Caco-2 (cell line): ENCODE results near the gene MPHOSPH8. TPM values are rescaled to one million over a fixed set of nuclear protein-coding genes. Genes with fewer than 3 reads are reported as not detected.

Experiments
- BruUV-seq: library from RNA; stranded (reverse); fragments of 400-500 nt; replicated peaks from 2 replicates; lab custom pipeline; 2021; lab: Mats Ljungman, UMichigan
- CTCF ChIA-PET: fragments of 300-600 bp; sonication (Branson Sonifier 250); formaldehyde crosslinking; loops from one replicate; lab custom pipeline; 2022; ENCODE audit warnings: antibody characterized with exemption; lab: Charles Lee
- POLR2A ChIA-PET: fragments of 300-600 bp; sonication (Branson Sonifier 250); formaldehyde crosslinking; loops from one replicate; lab custom pipeline; 2022; ENCODE audit warnings: antibody characterized with exemption; lab: Charles Lee
- DNase-seq, 2 experiments: peaks; one replicate each; pipeline versions ENCODE4 v3.0.0 to v3.0.0-alpha.2; 2020 to 2022
- H3K27me3 ChIP-seq: replicated peaks from 2 replicates; pipeline ENCODE4 v1.6.0; 2011; ENCODE audit warnings: low read length; ENCODE audit not compliant: control insufficient read depth, insufficient read depth
- H3K36me3 ChIP-seq: 2 replicates; pipeline ENCODE4 v1.5.1; 2011; ENCODE audit warnings: low read length; ENCODE audit not compliant: control insufficient read depth, insufficient read depth
- H3K4me1 ChIP-seq: fragments of 250-450 bp; sonication (Bioruptor Pico); 2 replicates; pipeline ENCODE4 v1.5.1; 2020; ENCODE audit warnings: mild to moderate bottlenecking
- H3K4me3 ChIP-seq: 2 replicates; pipeline ENCODE4 v1.5.1; 2011; ENCODE audit warnings: low read depth, mild to moderate bottlenecking, control low read depth, low read length
- H3K9me3 ChIP-seq: fragments of 250-450 bp; sonication (Bioruptor Pico); 2 replicates; pipeline ENCODE4 v1.5.1; 2020; ENCODE audit warnings: mild to moderate bottlenecking, moderate library complexity
- H3K27ac Mint-ChIP-seq: one replicate; pipeline ENCODE4 v1.8.0; 2022; ENCODE audit warnings: mixed read lengths; ENCODE audit not compliant: unreplicated experiment
- H3K27me3 Mint-ChIP-seq: one replicate; pipeline ENCODE4 v1.8.0; 2022; ENCODE audit warnings: mixed read lengths; ENCODE audit not compliant: insufficient read depth, unreplicated experiment
- H3K36me3 Mint-ChIP-seq: one replicate; pipeline ENCODE4 v1.8.0; 2022; ENCODE audit warnings: mild to moderate bottlenecking, mixed read lengths; ENCODE audit not compliant: insufficient read depth, unreplicated experiment
- H3K4me1 Mint-ChIP-seq: one replicate; pipeline ENCODE4 v1.8.0; 2022; ENCODE audit warnings: low read depth, mixed read lengths; ENCODE audit not compliant: unreplicated experiment
- H3K4me3 Mint-ChIP-seq: one replicate; pipeline ENCODE4 v1.8.0; 2022; ENCODE audit warnings: mild to moderate bottlenecking, moderate library complexity, mixed read lengths; ENCODE audit not compliant: unreplicated experiment
- H3K9me3 Mint-ChIP-seq: one replicate; pipeline ENCODE4 v1.8.0; 2022; ENCODE audit warnings: mixed read lengths; ENCODE audit not compliant: unreplicated experiment
- CTCF ChIP-seq, 2 experiments: fragments of 200-600 bp in 1 of 2; IDR thresholded peaks; 1 replicate in 1 of 2; 2 replicates in 1 of 2; pipeline versions ENCODE4 v1.5.1 to v1.8.0; 2011 to 2022; ENCODE audit warnings: antibody characterized with exemption in 1 of 2, control low read depth in 1 of 2, inconsistent platforms in 1 of 2, low read depth in 1 of 2, low read length in 1 of 2, mild to moderate bottlenecking in 1 of 2, moderate library complexity in 1 of 2; ENCODE audit not compliant: insufficient read depth in 1 of 2, severe bottlenecking in 1 of 2, unreplicated experiment in 1 of 2
- intact Hi-C: fragments of 100-400 bp; cut with micrococcal nuclease; formaldehyde crosslinking; loops from one replicate; pipeline ENCODE4 v1.10.0; 2022; ENCODE audit not compliant: unreplicated experiment
- total RNA-seq: library from RNA; stranded (reverse); gene quantifications from 2 replicates; pipeline ENCODE4 v1.2.3, GENCODE V29; 2022

Gene MPHOSPH8
- total RNA-seq, 1 experiment from 2014 or later = 31.6 TPM

GRCh38 chr13:19713186-19713965, 79.9 kb downstream of the MPHOSPH8 start:
- no peaks in the 10 kb centered on the region for H3K9me3 Mint-ChIP-seq
- DNase-seq = no peak
- TF ChIP-seq CTCF (IDR thresholded peaks at IDR 0.05; ENCODE audit: insufficient read depth in 1 of 2, low read depth in 1 of 2, low read length in 1 of 2, severe bottlenecking in 1 of 2, unreplicated experiment in 1 of 2) = no peak
- no peak overlapping the region for H3K27ac Mint-ChIP-seq
- CTCF ChIA-PET = no interaction called here
- no peaks in the 10 kb centered on the region for H3K27me3 Mint-ChIP-seq
- H3K36me3 Mint-ChIP-seq = peaks cover 46% of the 10 kb centered on the region
- POLR2A ChIA-PET = no interaction called here
- H3K4me3 ChIP-seq = no peak overlapping the region
- H3K27me3 ChIP-seq = no peaks in the 10 kb centered on the region
- no peaks in the 10 kb centered on the region for H3K4me1 ChIP-seq
- BruUV-seq = no TSS peak
- intact Hi-C loops = no loop called here
- no peaks in the 10 kb centered on the region for H3K36me3 ChIP-seq
- H3K4me3 Mint-ChIP-seq = no peak overlapping the region
- no peaks in the 10 kb centered on the region for H3K9me3 ChIP-seq
- no peaks in the 10 kb centered on the region for H3K4me1 Mint-ChIP-seq

GRCh38 chr13:19720039-19720438, 86.6 kb downstream of the MPHOSPH8 start:
- H3K27ac Mint-ChIP-seq = no peak overlapping the region
- no TSS peak for BruUV-seq
- no peaks in the 10 kb centered on the region for H3K9me3 Mint-ChIP-seq
- H3K4me1 ChIP-seq = peaks cover 22% of the 10 kb centered on the region
- peaks cover 63% of the 10 kb centered on the region for H3K36me3 Mint-ChIP-seq
- POLR2A ChIA-PET = no interaction called here
- no peaks in the 10 kb centered on the region for H3K4me1 Mint-ChIP-seq
- H3K4me3 Mint-ChIP-seq = no peak overlapping the region
- TF ChIP-seq CTCF (IDR thresholded peaks at IDR 0.05; ENCODE audit: insufficient read depth in 1 of 2, low read depth in 1 of 2, low read length in 1 of 2, severe bottlenecking in 1 of 2, unreplicated experiment in 1 of 2) = no peak
- CTCF ChIA-PET = no interaction called here
- intact Hi-C loops = no loop called here
- H3K27me3 Mint-ChIP-seq = no peaks in the 10 kb centered on the region
- H3K9me3 ChIP-seq = no peaks in the 10 kb centered on the region
- no peak for DNase-seq
- no peaks in the 10 kb centered on the region; the same call in 1 of the 2 replicates for H3K36me3 ChIP-seq
- H3K27me3 ChIP-seq = no peaks in the 10 kb centered on the region
- no peak overlapping the region for H3K4me3 ChIP-seq

Other genes starting within 250 kb of the MPHOSPH8 start
- not detected in 2 replicates for gene TPTE2, start 72.1 kb upstream of the MPHOSPH8 start, total RNA-seq
- gene PSPC1, start 149.3 kb downstream of the MPHOSPH8 start, total RNA-seq = 123 and 124 TPM in 2 replicates
- 15.5 and 16.7 TPM in 2 replicates for gene ZMYM5, start 230.0 kb downstream of the MPHOSPH8 start, total RNA-seq